Stimulated activated CD4-positive, alpha-beta T cell treated with anti-CD3 and anti-CD28 coated beads, TNF-alpha, amount 100 ng/mL, for 24 hours (primary cell): ENCODE measurements around the gene RIPK1.
"Not testable (repeated sequence)": the region's sequence is repeated elsewhere in the genome, so short reads cannot be mapped to it uniquely, and the experiment has no call there.

Source experiments
- DNase-seq, 3 experiments: peaks; one replicate each; pipeline ENCODE4 v3.0.0-alpha.2; 2020; ENCODE audit warnings: low read depth in 3 of 3

RIPK1 gene

GRCh38 chr6:3045777-3046176 lies 22.5 kb upstream of the RIPK1 start:
- no peak for DNase-seq

DNA sequence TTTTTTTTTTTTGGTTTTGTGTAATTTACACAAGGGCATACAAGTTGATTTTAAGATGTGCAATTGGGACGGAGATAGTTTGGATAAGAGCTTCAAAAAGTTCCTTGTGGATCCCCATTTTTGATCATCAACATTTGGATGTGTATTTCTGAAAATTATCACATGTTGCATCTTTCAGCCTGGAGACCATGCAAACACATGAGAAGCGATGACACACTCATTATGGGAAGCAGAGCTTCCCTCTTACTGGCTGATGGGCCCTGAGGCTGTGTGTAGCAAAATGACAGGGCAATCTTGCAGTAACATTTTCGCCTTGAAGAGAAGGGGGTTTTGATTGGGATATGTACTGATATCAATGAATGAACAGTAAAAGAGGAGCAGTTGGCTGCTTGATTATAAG lies 22.0 kb upstream of the RIPK1 start:
- DNase-seq = no peak

DNA sequence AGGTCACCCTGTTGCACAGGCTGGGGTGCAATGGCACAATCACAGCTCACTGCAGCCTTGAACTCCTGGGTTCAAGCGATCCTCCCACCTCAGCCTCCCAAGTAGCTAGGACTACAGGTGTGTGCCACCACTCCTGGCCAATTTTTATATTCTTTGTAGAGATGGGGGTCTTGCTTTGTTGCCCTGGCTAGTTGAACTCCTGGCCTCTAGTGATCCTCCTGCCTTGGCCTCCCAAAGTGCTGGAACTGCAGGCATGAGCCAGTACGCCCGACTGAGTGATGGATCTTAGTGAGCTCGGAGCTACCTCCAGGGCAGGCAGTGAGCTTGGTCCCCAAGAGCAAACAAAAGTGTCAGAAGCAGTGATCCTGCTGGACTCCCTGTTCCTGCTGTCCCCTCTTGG lies 20.3 kb upstream of the RIPK1 start:
- not testable (repeated sequence) for DNase-seq

GRCh38 chr6:3052481-3053230 lies 15.6 kb upstream of the RIPK1 start:
- DNase-seq = no peak

- DNase-seq = no peak
Measured at GRCh38 chr6:3053231-3053508, 15.1 kb upstream of the RIPK1 start.

DNA sequence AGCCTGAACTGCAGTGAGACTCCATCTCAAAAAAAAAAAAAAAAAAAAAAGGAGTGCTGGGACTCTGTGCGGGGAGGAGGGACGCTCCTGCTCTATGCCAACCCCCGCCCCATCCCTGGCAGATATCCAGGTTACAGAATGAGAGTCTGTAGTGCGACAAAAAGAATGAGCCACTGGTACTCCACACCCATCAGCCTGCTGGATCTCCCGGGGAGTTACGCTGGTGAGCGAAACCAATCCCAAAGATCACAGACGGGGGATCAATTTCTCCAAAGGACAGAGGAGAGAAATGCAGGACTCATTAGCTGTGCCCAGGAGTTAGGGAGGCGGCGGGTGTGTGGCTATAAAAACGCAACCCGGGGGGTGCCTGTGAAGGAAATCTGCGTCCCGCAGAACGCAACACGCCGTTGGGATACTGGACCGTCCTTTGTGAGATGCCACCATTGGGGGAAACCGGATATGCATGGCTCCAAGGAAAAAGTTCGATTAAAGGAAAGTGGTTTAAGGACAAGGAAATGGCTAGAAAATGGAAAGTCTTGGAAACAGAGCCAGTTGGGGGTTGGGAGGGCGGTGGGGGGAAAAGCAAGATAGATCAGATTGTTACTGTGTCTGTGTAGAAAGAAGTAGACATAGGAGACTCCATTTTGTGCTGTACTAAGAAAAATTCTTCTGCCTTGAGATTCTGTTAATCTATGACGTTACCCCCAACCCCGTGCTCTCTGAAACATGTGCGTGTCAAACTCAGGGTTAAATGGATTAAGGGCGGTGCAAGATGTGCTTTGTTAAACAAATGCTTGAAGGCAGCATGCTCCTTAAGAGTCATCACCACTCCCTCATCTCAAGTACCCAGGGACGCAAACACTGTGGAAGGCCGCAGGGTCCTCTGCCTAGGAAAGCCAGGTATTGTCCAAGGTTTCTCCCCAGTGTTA lies 13.8 kb upstream of the RIPK1 start:
- DNase-seq = not testable (repeated sequence)

- not testable (repeated sequence) for DNase-seq
Measured at GRCh38 chr6:3055158-3055499, 13.2 kb upstream of the RIPK1 start.

DNA sequence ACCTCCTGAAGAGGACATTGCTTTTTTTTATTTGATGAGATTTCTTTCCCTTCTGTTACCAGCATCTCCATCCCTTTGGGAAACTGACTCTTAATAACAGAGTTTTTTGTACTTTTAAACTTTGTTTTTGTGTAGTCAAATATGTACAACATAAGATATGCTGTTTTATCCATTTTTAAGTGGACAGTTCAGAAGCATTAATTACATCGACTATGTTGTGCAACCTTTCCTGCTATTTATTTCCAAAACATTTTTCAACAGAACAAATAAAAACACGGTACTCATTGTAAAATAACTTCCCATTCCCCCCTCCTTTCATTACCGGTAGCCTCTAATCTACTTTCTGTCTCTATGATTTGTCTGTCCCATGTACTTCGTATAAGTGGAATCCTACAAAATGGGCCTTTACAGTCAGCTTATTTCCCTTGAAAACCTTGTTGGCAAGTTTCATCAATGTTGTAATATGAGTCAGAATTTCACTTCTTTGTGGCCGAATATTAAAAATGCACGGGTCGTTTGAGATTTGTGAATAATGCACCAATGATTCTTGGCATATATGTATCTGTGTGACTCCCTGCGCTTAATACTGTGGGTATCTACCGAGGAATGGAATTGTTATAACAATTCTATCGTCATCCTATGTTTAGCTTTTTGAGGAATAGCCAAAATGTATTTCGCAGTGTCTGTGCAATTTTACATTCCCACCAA lies 11.1 kb upstream of the RIPK1 start:
- DNase-seq = no peak

GRCh38 chr6:3058957-3059356 lies 9.3 kb upstream of the RIPK1 start:
- DNase-seq = no peak

DNA sequence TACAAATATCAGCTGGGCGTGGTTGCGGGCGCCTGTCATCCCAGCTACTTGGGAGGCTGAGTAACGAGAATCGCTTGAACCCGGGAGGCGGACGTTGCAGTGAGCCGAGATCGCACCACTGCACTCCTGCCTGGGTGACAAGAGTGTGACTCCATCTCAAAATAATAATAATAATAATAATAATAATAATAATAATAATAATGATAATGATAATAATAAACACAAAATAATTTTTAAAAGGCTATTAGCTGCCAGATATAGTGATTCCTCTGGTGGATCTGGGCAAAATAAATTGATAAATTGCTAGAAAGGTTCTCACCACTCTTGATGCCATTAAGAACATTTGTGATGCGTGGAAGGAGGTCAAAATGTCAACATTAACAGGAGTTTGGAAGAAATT lies 8.2 kb upstream of the RIPK1 start:
- not testable (repeated sequence) for DNase-seq

- DNase-seq = no peak
Measured at GRCh38 chr6:3061501-3061941, 6.8 kb upstream of the RIPK1 start.

DNA sequence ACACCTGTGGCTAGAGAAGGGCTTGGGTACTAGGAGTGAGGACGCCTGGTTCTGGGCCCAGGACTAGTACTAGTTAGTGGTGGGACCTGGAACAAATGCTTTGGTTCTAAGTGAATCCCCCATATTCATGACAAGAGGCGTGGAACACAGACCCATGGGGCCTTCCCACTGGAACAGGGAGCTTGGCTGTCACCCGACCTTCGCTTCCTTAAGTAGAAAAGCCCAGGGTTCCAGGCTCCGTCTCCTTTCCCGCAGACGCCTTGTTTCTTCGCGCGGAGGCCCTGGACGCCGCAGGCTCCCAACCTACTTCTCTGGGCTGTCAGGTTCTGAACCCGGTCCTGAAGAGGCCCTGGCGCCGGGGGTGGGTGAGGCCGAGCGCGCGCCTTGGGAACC lies 5.0 kb upstream of the RIPK1 start:
- DNase-seq = not testable (repeated sequence)

- DNase-seq = peak; percentile 81 to 90 (median 82)
Measured at GRCh38 chr6:3063733-3064700, 4.3 kb upstream of the RIPK1 start.

GRCh38 chr6:3071568-3071967 lies 3.3 kb downstream of the RIPK1 start:
- no peak for DNase-seq

DNA sequence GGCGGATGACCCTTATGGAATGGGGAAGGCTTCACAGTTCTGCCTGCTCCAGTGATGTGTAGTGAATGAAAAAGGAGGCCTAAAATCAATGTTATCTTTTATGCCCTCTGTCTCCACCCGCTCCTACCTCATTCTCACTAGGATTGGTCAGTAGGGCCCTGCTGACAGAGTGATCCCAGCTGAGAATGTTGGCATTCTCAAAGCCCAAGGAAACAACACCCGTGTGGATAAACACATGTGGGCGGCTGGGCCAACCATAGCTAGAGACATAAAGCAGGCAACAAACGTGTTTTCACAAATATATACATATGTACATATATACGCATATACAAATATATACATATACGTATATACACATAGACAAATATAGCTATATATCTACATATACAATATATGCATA lies 4.5 kb downstream of the RIPK1 start:
- DNase-seq = no peak

DNA sequence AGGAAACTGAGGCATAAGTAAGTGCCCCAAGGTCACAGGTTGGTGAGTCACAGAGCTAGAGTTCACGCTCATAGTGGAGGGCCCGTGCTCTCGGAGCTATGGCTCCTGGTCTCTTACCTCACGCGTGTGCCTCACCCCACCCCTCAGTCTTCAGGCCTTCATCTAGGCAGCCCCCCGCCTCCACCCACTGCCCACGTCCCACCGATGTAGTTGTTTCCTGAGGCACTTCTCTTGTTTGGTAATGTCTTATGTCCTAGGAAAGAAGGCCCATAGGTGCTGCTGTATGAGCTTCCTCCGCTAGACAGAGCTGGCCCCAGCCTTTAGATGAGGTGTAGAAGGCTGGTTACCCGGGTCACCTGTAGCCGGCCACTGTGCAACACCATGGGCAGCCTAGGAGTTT lies 5.1 kb downstream of the RIPK1 start:
- no peak for DNase-seq

DNA sequence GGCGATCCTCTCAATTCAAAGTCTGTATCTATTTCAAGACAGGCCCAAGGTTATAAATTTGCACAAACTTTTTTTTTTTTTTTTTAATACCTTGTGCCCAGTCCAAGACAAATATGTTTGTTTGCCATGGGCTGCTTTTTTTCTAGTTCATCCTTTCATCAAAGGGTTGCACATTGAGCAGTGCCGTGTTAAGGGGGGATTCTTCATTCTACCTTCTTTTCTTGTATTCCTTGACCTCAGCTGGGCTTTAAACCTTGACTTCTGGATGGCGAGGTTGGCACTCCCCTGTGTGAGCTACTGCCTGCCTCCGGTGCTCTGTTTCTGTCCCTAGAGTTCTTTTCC lies 7.4 kb downstream of the RIPK1 start:
- DNase-seq = no peak

DNA sequence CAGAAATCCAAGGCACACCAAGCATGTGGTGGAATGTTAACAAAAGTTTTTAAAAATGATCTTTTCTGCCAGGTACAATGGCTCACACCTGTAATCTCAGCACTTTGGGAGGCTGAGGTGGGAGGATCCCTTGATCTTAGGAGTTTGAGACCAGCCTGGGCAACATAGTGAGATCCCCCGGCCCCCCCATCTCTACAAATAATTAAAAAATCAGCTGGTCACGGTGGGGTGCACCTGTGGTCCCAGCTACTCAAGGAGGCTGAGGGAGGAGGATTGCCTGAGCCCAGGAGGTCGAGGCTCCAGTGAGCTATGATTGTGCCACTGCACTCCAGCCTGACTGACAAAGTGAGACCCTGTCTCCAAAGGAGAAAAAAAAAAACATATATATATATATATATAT lies 8.0 kb downstream of the RIPK1 start:
- DNase-seq = no peak

GRCh38 chr6:3077430-3077829 lies 9.1 kb downstream of the RIPK1 start:
- DNase-seq = no peak

DNA sequence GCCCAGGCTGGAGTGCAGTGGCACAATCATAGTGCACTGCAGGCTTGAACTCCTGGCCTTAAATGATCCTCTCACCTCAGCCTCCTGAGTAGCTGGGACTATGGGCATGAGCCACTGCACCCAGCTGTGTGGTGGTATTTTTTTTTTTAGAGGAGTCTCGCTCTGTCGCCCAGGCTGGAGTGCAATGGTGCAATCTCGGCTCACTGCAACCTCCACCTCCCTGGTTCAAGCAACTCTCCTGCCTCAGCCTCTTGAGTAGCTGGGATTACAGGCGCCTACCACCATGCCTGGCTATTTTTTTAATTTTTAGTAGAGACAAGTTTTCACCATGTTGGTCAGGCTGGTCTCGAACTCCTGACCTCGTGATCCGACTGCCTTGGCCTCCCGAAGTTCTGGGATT lies 10.7 kb downstream of the RIPK1 start:
- DNase-seq = not testable (repeated sequence)

DNA sequence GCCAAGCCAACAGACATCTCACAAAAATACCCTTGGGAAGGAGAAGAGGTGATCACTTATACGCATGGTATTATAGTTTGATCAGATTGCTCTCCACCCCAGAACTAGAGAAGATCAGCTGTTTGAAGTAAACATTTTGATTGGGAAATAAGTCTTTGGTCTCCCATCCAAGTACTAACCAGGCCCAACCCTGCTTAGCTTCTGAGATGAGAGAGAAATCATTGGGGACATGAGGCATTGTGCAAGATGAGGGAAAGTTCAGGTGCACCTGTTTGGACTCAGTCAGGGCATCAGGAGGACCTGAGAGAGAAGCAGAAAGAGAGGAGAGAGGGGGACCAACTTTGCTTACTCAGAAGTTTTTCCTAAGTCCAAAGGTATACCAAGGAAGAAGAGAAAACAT lies 11.4 kb downstream of the RIPK1 start:
- DNase-seq = no peak

GRCh38 chr6:3081960-3082359 lies 13.7 kb downstream of the RIPK1 start:
- DNase-seq = no peak
